Astrocyte (in vitro differentiated cells and primary cell): ENCODE measurements around the gene AMER3. TPM values are rescaled to one million over a fixed set of nuclear protein-coding genes. Genes with fewer than 3 reads are reported as not detected.

ENCODE experiments used
- DNase-seq: peaks from one replicate; pipeline ENCODE4 v3.0.0-alpha.2; 2010; ENCODE audit warnings: low read depth
- FAIRE-seq: peaks from 2 replicates; lab custom pipeline; 2011; peaks lifted over from hg19 to GRCh38; lab: Jason Lieb, UNC
- H2AFZ ChIP-seq: 2 replicates; pipeline ENCODE4 v1.6.0; 2012; ENCODE audit warnings: low read depth, low read length, inconsistent platforms
- H3K27ac ChIP-seq: 2 replicates; pipeline ENCODE4 v1.5.1; 2011; ENCODE audit warnings: low read depth, low read length, inconsistent platforms
- H3K27me3 ChIP-seq: 2 replicates; pipeline ENCODE4 v1.6.0; 2011; ENCODE audit warnings: low read length, inconsistent platforms; ENCODE audit not compliant: insufficient read depth
- H3K36me3 ChIP-seq: 2 replicates; pipeline ENCODE4 v1.5.1; 2011; ENCODE audit warnings: low read length, inconsistent platforms; ENCODE audit not compliant: insufficient read depth
- H3K4me1 ChIP-seq: 2 replicates; pipeline ENCODE4 v1.5.1; 2011; ENCODE audit warnings: low read length, inconsistent platforms; ENCODE audit not compliant: insufficient read depth
- H3K4me2 ChIP-seq: 2 replicates; pipeline ENCODE4 v1.6.0; 2012; ENCODE audit warnings: low read length, inconsistent platforms
- H3K4me3 ChIP-seq: 2 replicates; pipeline ENCODE4 v1.5.1; 2011; ENCODE audit warnings: low read depth, mild to moderate bottlenecking, low read length, inconsistent platforms; ENCODE audit not compliant: insufficient read depth
- H3K79me2 ChIP-seq: 2 replicates; pipeline ENCODE4 v1.6.0; 2012; ENCODE audit warnings: mild to moderate bottlenecking, low read length, inconsistent platforms; ENCODE audit not compliant: insufficient read depth
- H3K9ac ChIP-seq: 2 replicates; pipeline ENCODE4 v1.6.0; 2012; ENCODE audit warnings: mild to moderate bottlenecking, low read length, inconsistent platforms
- H3K9me3 ChIP-seq: 2 replicates; pipeline ENCODE4 v1.5.1; 2012; ENCODE audit warnings: low read depth, mild to moderate bottlenecking, low read length, inconsistent platforms; ENCODE audit not compliant: insufficient read depth
- H4K20me1 ChIP-seq: 2 replicates; pipeline ENCODE4 v1.6.0; 2012; ENCODE audit warnings: low read length, inconsistent platforms; ENCODE audit not compliant: insufficient read depth
- H3K27ac Mint-ChIP-seq: one replicate; pipeline ENCODE4 v1.8.0; 2021; ENCODE audit warnings: mild to moderate bottlenecking, mixed read lengths; ENCODE audit not compliant: unreplicated experiment
- H3K27me3 Mint-ChIP-seq: one replicate; pipeline ENCODE4 v1.8.0; 2021; ENCODE audit warnings: low read depth, mixed read lengths; ENCODE audit not compliant: unreplicated experiment
- H3K36me3 Mint-ChIP-seq: one replicate; pipeline ENCODE4 v1.8.0; 2021; ENCODE audit warnings: low read depth, mixed read lengths; ENCODE audit not compliant: unreplicated experiment
- H3K4me1 Mint-ChIP-seq: one replicate; pipeline ENCODE4 v1.8.0; 2021; ENCODE audit warnings: low read depth, mixed read lengths; ENCODE audit not compliant: unreplicated experiment
- H3K4me3 Mint-ChIP-seq: one replicate; pipeline ENCODE4 v1.8.0; 2021; ENCODE audit warnings: mild to moderate bottlenecking, moderate library complexity, mixed read lengths; ENCODE audit not compliant: unreplicated experiment
- H3K9me3 Mint-ChIP-seq: one replicate; pipeline ENCODE4 v1.8.0; 2021; ENCODE audit warnings: mild to moderate bottlenecking, mixed read lengths; ENCODE audit not compliant: unreplicated experiment
- EZH2 ChIP-seq: IDR thresholded peaks from 2 replicates; pipeline ENCODE4 v1.6.1; 2012; ENCODE audit warnings: mild to moderate bottlenecking, low read length, inconsistent platforms; ENCODE audit not compliant: insufficient read depth
- total RNA-seq: library from RNA; stranded (reverse); gene quantifications from 2 replicates; pipeline ENCODE4 v1.2.1, GENCODE V29; 2021
- TF ChIP-seq, protein P1 (sequence below): IDR thresholded peaks from 2 replicates; pipeline ENCODE4 v1.5.1; 2011; ENCODE audit warnings: low read depth, mild to moderate bottlenecking, inconsistent platforms, low read length, moderate library complexity; ENCODE audit not compliant: insufficient read depth

AMER3 gene
- total RNA-seq, 1 donor from 2014 or later: not detected

DNA sequence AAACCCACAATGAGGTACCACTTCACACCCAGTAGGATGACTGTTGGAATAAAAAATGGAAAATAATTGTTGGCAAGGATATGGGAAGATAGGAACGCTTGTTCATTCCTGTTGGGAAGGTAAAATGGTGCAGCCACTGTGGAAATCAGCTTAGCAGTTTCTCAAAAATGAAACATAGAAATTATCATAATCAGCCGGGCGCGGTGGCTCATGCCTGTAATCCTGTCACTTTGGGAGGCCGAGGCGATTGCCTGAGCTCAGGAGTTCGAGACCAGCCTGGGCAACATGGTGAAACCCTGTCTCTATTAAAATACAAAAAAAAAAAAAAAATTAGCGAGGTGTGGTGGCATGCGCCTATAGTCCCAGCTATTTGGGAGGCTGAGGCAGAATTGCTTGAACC is 23.4 kb downstream of the AMER3 start:
- Mint-ChIP-seq H3K36me3 (no peaks in the 10 kb centered on the region), H3K9me3 (peaks cover 2% of the 10 kb centered on the region), H3K4me1 (no peaks in the 10 kb centered on the region), H3K27ac (no peak overlapping the region), H3K4me3 (no peak overlapping the region), H3K27me3 (peaks cover 6% of the 10 kb centered on the region)
- H3K4me1 ChIP-seq: no peaks in the 10 kb centered on the region
- TF ChIP-seq, protein P1, sequence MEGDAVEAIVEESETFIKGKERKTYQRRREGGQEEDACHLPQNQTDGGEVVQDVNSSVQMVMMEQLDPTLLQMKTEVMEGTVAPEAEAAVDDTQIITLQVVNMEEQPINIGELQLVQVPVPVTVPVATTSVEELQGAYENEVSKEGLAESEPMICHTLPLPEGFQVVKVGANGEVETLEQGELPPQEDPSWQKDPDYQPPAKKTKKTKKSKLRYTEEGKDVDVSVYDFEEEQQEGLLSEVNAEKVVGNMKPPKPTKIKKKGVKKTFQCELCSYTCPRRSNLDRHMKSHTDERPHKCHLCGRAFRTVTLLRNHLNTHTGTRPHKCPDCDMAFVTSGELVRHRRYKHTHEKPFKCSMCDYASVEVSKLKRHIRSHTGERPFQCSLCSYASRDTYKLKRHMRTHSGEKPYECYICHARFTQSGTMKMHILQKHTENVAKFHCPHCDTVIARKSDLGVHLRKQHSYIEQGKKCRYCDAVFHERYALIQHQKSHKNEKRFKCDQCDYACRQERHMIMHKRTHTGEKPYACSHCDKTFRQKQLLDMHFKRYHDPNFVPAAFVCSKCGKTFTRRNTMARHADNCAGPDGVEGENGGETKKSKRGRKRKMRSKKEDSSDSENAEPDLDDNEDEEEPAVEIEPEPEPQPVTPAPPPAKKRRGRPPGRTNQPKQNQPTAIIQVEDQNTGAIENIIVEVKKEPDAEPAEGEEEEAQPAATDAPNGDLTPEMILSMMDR: no peak
- no peak for TF ChIP-seq EZH2
- no peak overlapping the region for H2AFZ ChIP-seq
- no peaks in the 10 kb centered on the region for H3K36me3 ChIP-seq
- no peaks in the 10 kb centered on the region for H3K27me3 ChIP-seq
- no peak for FAIRE-seq
- H4K20me1 ChIP-seq: no peaks in the 10 kb centered on the region
- no peak for DNase-seq
- H3K4me3 ChIP-seq: no peak overlapping the region
- no peaks in the 10 kb centered on the region for H3K79me2 ChIP-seq
- no peaks in the 10 kb centered on the region for H3K9me3 ChIP-seq
- no peak overlapping the region for H3K4me2 ChIP-seq
- no peak overlapping the region for H3K27ac ChIP-seq
- no peak overlapping the region for H3K9ac ChIP-seq

DNA sequence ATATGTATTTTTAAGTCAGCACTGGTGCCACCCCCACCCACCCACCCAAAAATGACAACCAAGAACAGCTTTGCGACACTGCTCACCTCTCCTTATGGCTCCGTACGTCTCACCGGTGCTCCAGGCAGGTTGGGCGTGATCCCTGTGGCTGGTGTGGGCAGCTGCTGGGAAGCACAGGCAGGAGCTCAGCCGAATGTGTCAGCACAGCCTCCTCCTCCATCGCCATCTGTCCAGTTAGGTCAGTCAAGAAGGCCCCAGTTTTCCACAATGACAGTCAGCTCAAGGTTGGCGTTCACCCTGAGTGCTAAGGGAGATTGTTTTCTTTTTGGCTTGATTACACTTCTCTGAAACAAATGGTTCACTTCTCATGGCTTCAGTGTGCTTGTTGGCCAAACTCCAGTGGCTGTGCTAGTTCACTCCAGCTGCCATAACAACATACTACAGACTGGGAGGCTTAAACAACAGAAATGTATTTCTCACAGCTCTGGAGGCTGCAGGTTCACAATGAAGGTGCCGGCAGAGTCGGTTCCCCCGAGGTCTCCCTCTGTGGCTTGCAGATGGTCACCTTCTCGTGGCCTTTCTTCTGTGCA is 30.2 kb downstream of the AMER3 start:
- H3K27me3 ChIP-seq: no peaks in the 10 kb centered on the region
- no peak overlapping the region for H3K4me2 ChIP-seq
- no peak for TF ChIP-seq EZH2
- TF ChIP-seq, protein P1: no peak
- FAIRE-seq (no peak), DNase-seq (no peak)
- H3K4me3 Mint-ChIP-seq: no peak overlapping the region
- H3K4me1 ChIP-seq: no peaks in the 10 kb centered on the region
- H3K36me3 ChIP-seq: no peaks in the 10 kb centered on the region
- H3K27ac ChIP-seq: no peak overlapping the region
- H3K4me1 Mint-ChIP-seq: no peaks in the 10 kb centered on the region
- H3K9ac ChIP-seq: no peak overlapping the region
- peaks cover 9% of the 10 kb centered on the region for H3K27me3 Mint-ChIP-seq
- H3K79me2 ChIP-seq: no peaks in the 10 kb centered on the region
- no peak overlapping the region for H3K4me3 ChIP-seq
- no peaks in the 10 kb centered on the region for H4K20me1 ChIP-seq
- no peaks in the 10 kb centered on the region for H3K36me3 Mint-ChIP-seq
- H3K9me3 Mint-ChIP-seq: peaks cover 6% of the 10 kb centered on the region
- H3K27ac Mint-ChIP-seq: no peak overlapping the region
- no peaks in the 10 kb centered on the region for H3K9me3 ChIP-seq
- H2AFZ ChIP-seq: no peak overlapping the region

DNA sequence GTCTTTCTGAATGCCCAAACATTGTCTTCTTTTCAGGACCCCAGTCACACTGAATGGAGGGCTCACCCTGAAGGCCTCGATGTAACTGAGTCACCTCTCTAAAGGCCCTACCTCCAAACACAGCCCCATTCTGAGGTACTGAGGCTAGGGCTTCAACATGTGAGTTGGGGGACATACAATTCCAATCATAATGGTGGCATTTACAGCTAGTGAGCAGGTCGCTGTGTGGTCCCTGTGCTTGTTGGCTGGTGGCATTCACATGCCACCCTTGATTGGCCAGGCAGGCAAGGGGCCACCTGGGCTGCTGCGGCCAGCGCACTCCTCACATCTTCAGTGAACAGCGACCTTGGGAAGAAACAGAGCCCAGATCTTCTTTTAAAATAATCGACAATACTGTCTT is 30.7 kb downstream of the AMER3 start:
- Histone ChIP-seq H3K4me1 (no peaks in the 10 kb centered on the region), H3K27ac (no peak overlapping the region), H3K4me2 (no peak overlapping the region), H3K79me2 (no peaks in the 10 kb centered on the region), H3K9ac (no peak overlapping the region), H3K36me3 (no peaks in the 10 kb centered on the region), H3K27me3 (no peaks in the 10 kb centered on the region), H4K20me1 (no peaks in the 10 kb centered on the region), H2AFZ (no peak overlapping the region), H3K4me3 (no peak overlapping the region), H3K9me3 (no peaks in the 10 kb centered on the region)
- Mint-ChIP-seq H3K27ac (no peak overlapping the region), H3K4me3 (no peak overlapping the region), H3K36me3 (no peaks in the 10 kb centered on the region), H3K27me3 (peaks cover 10% of the 10 kb centered on the region), H3K9me3 (peaks cover 6% of the 10 kb centered on the region), H3K4me1 (no peaks in the 10 kb centered on the region)
- no peak for DNase-seq
- FAIRE-seq: no peak
- TF ChIP-seq, protein P1: no peak
- no peak for TF ChIP-seq EZH2
